Left ventricle myocardium inferior (tissue), 1 donor: ENCODE measurements around the gene SRPX2. TPM values are rescaled to one million over a fixed set of nuclear protein-coding genes. Genes with fewer than 3 reads are reported as not detected.
A peak's percentile ranks its signal among the peaks of the same experiment; 100 is the strongest.

Source experiments
- DNase-seq: peaks from one replicate; pipeline ENCODE4 v3.0.0-alpha.2; 2020
- H3K27ac ChIP-seq: fragments of 200-600 bp; replicated peaks from 2 replicates; pipeline ENCODE4 v1.8.0; 2021
- H3K27me3 ChIP-seq: fragments of 200-600 bp; 2 replicates; pipeline ENCODE4 v1.8.0; 2021; ENCODE audit warnings: low read depth
- H3K36me3 ChIP-seq: fragments of 200-600 bp; 2 replicates; pipeline ENCODE4 v1.8.0; 2021
- H3K4me1 ChIP-seq: fragments of 200-600 bp; 2 replicates; pipeline ENCODE4 v1.8.0; 2021
- H3K4me3 ChIP-seq: fragments of 200-600 bp; 2 replicates; pipeline ENCODE4 v1.8.0; 2021; ENCODE audit warnings: mild to moderate bottlenecking, moderate library complexity
- H3K9me3 ChIP-seq: fragments of 200-600 bp; replicated peaks from 2 replicates; pipeline ENCODE4 v1.8.0; 2021
- intact Hi-C: fragments of 100-400 bp; cut with micrococcal nuclease; formaldehyde crosslinking; loops from one replicate; pipeline ENCODE4 v1.11.0; 2022
- total RNA-seq: library from RNA; stranded (reverse); fragmentation: NEBNext Ultra II Directional; extraction: Animal tissue kit (Norgen Biotek cat#: 25700); gene quantifications from one replicate; pipeline ENCODE4 v1.2.1, GENCODE V29; 2021
- TF ChIP-seq, protein P1 (sequence below): fragments of 200-600 bp; IDR thresholded peaks from 2 replicates; pipeline ENCODE4 v1.8.0; 2021; ENCODE audit warnings: antibody characterized with exemption, mild to moderate bottlenecking, borderline replicate concordance
- donor health status: DM: no; HTN: yes; CAD: no; lungs with severe emphysema.

SRPX2 gene
- total RNA-seq, 1 donor from 2014 or later = 7.5 TPM

GRCh38 chrX:100606753-100607152, 37.2 kb upstream of the SRPX2 start:
- no peak overlapping the region for H3K27ac ChIP-seq
- H3K9me3 ChIP-seq = no peaks in the 10 kb centered on the region
- H3K27me3 ChIP-seq = no peaks in the 10 kb centered on the region
- TF ChIP-seq, protein P1, sequence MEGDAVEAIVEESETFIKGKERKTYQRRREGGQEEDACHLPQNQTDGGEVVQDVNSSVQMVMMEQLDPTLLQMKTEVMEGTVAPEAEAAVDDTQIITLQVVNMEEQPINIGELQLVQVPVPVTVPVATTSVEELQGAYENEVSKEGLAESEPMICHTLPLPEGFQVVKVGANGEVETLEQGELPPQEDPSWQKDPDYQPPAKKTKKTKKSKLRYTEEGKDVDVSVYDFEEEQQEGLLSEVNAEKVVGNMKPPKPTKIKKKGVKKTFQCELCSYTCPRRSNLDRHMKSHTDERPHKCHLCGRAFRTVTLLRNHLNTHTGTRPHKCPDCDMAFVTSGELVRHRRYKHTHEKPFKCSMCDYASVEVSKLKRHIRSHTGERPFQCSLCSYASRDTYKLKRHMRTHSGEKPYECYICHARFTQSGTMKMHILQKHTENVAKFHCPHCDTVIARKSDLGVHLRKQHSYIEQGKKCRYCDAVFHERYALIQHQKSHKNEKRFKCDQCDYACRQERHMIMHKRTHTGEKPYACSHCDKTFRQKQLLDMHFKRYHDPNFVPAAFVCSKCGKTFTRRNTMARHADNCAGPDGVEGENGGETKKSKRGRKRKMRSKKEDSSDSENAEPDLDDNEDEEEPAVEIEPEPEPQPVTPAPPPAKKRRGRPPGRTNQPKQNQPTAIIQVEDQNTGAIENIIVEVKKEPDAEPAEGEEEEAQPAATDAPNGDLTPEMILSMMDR = no peak
- H3K4me3 ChIP-seq = no peak overlapping the region
- intact Hi-C loops = no loop called here
- no peaks in the 10 kb centered on the region for H3K4me1 ChIP-seq
- no peak for DNase-seq
- H3K36me3 ChIP-seq = no peaks in the 10 kb centered on the region

GRCh38 chrX:100609591-100609990, 34.4 kb upstream of the SRPX2 start:
- Histone ChIP-seq H3K27ac (no peak overlapping the region), H3K36me3 (no peaks in the 10 kb centered on the region), H3K27me3 (no peaks in the 10 kb centered on the region), H3K4me3 (no peak overlapping the region), H3K9me3 (no peaks in the 10 kb centered on the region), H3K4me1 (no peaks in the 10 kb centered on the region)
- no peak for DNase-seq
- intact Hi-C loops = no loop called here
- TF ChIP-seq, protein P1 = peak; percentile 21

- Histone ChIP-seq H3K27ac (no peak overlapping the region), H3K27me3 (no peaks in the 10 kb centered on the region), H3K36me3 (no peaks in the 10 kb centered on the region), H3K4me1 (no peaks in the 10 kb centered on the region), H3K4me3 (no peak overlapping the region), H3K9me3 (no peaks in the 10 kb centered on the region)
- TF ChIP-seq, protein P1 = no peak
- no peak for DNase-seq
- intact Hi-C loops = no loop called here
Observed at GRCh38 chrX:100611951-100612350, 32.0 kb upstream of the SRPX2 start.

- no peaks in the 10 kb centered on the region for H3K36me3 ChIP-seq
- H3K4me3 ChIP-seq = no peak overlapping the region
- no peaks in the 10 kb centered on the region for H3K4me1 ChIP-seq
- TF ChIP-seq, protein P1 = peak; percentile 49
- intact Hi-C loops = no loop called here
- H3K27ac ChIP-seq = no peak overlapping the region
- no peak for DNase-seq
- H3K9me3 ChIP-seq = no peaks in the 10 kb centered on the region
- H3K27me3 ChIP-seq = no peaks in the 10 kb centered on the region
Observed at GRCh38 chrX:100615005-100615404, 29.0 kb upstream of the SRPX2 start.

DNA sequence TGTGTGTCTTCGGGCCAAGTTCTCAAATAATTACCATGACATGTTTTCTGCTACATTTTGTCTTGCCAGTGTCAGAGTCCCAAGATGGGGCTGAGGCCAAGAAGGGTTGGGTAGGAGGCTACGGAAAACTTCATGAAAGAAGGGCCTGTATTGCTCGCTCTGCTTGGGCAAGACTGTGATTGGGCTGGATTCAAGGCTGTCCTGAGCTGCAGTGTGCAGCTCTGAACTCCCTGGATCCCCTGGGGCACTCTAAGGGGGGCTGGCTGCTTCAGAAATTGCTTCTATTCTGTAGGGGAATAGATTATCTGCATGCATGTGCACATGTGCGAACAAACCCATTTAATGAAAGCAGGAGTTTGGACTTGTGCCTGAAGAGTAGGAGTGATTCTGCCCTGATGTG, 21.0 kb upstream of the SRPX2 start:
- H3K9me3 ChIP-seq = no peaks in the 10 kb centered on the region
- intact Hi-C loops = no loop called here
- TF ChIP-seq, protein P1 = no peak
- no peak for DNase-seq
- no peaks in the 10 kb centered on the region for H3K27me3 ChIP-seq
- H3K36me3 ChIP-seq = no peaks in the 10 kb centered on the region
- H3K4me3 ChIP-seq = no peak overlapping the region
- no peaks in the 10 kb centered on the region for H3K4me1 ChIP-seq
- no peak overlapping the region for H3K27ac ChIP-seq

- Histone ChIP-seq H3K36me3 (peaks cover 4% of the 10 kb centered on the region), H3K9me3 (no peaks in the 10 kb centered on the region), H3K4me1 (no peaks in the 10 kb centered on the region), H3K4me3 (no peak overlapping the region), H3K27me3 (no peaks in the 10 kb centered on the region), H3K27ac (no peak overlapping the region)
- intact Hi-C loops = no loop called here
- DNase-seq = no peak
- TF ChIP-seq, protein P1 = no peak
Observed at GRCh38 chrX:100625985-100626491, 18.0 kb upstream of the SRPX2 start.
